ENCODE measurements around the gene TPX2. TPM values are rescaled to one million over a fixed set of nuclear protein-coding genes. Genes with fewer than 3 reads are reported as not detected.

Gene TPX2
- total and polyA plus RNA-seq, 3 experiments from 2014 or later, result 1.1 to 62.7 (median 60.3) TPM

DNA sequence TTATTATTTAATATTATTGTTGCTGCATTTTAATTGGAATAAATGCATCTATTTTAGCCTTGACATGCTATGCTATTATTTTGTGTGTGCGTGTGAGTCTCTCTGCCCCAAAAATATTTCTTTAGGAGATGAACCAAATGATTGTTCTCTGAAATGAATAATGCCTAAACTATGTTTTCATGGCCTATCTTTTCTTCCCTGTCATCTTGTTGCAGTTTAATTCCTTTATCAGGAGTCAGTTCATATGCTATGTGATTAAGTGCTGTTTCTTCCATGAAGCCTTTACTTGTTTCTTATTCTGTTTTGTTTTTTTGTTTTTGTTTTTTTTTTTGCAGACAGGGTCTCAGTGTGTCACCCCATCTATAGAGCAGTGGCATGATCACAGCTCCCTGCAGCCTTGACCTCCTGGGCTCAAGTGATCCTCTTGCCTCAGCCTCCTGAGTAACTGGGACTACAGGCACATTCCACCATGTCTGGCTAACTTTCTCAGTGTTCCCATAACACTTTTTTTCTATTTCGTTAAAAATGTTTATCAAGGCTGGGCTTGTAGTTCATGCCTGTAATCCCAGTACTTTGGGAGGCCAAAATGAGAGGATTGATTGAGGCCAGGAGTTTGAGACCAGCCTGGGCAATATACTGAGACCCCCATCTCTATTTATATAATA lies 25.7 kb downstream of the TPX2 start:
- Mint-ChIP-seq H3K4me1 (peaks cover 2 to 16% (median 5%) of the 10 kb centered on the region in 3 donors), H3K27me3 (no peaks in the 10 kb centered on the region), H3K27ac (peak overlapping the region in 2 of 8 donors; percentile 8 to 69), H3K9me3 (no peaks in the 10 kb centered on the region), H3K4me3 (no peak overlapping the region), H3K36me3 (no peaks in the 10 kb centered on the region)
- H3K9me3 ChIP-seq (ENCODE audit: low read length), result no peaks in the 10 kb centered on the region
- no peak overlapping the region for H3K4me3 ChIP-seq (ENCODE audit: low read length)
- ChIA-PET CTCF (no interaction called here), POLR2A (no interaction called here)
- H3K36me3 ChIP-seq (ENCODE audit: insufficient read depth, low read length), result no peaks in the 10 kb centered on the region
- no peaks in the 10 kb centered on the region for H3K27me3 ChIP-seq (ENCODE audit: insufficient read depth, low read length, poor library complexity, severe bottlenecking)
- no peak overlapping the region for H3K27ac ChIP-seq (ENCODE audit: low read depth, low read length)
- H3K4me1 ChIP-seq (ENCODE audit: insufficient read depth, low read length), result no peaks in the 10 kb centered on the region
- DNase-seq, result no peak

DNA sequence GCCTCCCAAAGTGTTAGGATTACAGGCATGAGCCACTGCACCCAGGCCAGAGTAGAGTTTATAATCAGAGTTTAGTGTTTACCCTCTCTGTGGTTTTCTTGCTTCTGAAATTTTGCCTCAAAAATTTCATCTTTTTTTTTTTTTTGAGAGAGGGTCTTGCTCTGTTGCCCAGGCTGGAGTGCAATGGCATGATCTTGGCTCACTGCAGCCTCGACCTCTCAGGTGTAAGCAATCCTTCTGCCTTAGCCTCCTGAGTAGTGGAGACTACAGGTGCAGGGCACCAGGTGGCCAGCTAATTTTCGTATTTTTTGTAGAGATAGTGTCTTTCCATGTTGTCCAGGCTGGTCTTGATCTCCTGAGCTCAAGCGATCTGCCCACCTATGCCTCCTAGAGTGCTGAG lies 28.7 kb downstream of the TPX2 start:
- peaks cover 14 to 30% (median 21%) of the 10 kb centered on the region in 3 donors for H3K4me1 Mint-ChIP-seq
- CTCF ChIA-PET, result no interaction called here
- Histone ChIP-seq H3K4me1 (ENCODE audit: insufficient read depth, low read length) (no peaks in the 10 kb centered on the region), H3K27me3 (ENCODE audit: insufficient read depth, low read length, poor library complexity, severe bottlenecking) (no peaks in the 10 kb centered on the region), H3K9me3 (ENCODE audit: low read length) (no peaks in the 10 kb centered on the region), H3K4me3 (ENCODE audit: low read length) (no peak overlapping the region), H3K27ac (ENCODE audit: low read depth, low read length) (no peak overlapping the region), H3K36me3 (ENCODE audit: insufficient read depth, low read length) (no peaks in the 10 kb centered on the region)
- DNase-seq, result no peak
- no peaks in the 10 kb centered on the region for H3K9me3 Mint-ChIP-seq
- H3K36me3 Mint-ChIP-seq, result no peaks in the 10 kb centered on the region
- POLR2A ChIA-PET, result no interaction called here
- no peaks in the 10 kb centered on the region for H3K27me3 Mint-ChIP-seq
- H3K27ac Mint-ChIP-seq, result no peak overlapping the region
- H3K4me3 Mint-ChIP-seq, result no peak overlapping the region

DNA sequence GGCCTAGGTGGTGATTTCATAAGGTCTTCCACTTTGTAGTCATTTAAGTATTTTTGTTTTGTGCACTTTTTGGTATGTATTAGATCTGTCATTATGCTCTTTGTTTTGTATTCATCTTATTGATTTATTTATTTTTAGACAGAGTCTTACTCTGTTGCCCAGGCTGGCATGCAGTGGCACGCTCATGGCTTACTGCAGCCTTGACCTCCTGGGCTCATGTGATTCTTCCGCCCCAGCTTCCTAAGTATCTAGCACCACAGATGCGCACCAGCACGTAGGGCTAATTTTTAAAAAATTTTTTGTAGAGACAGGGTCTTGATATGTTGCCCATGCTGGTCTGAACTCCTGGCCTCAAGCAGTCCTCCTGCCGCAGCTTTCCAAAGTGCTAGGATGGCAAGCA lies 30.6 kb downstream of the TPX2 start:
- H3K36me3 Mint-ChIP-seq, result no peaks in the 10 kb centered on the region
- POLR2A ChIA-PET, result no interaction called here
- CTCF ChIA-PET, result no interaction called here

DNA sequence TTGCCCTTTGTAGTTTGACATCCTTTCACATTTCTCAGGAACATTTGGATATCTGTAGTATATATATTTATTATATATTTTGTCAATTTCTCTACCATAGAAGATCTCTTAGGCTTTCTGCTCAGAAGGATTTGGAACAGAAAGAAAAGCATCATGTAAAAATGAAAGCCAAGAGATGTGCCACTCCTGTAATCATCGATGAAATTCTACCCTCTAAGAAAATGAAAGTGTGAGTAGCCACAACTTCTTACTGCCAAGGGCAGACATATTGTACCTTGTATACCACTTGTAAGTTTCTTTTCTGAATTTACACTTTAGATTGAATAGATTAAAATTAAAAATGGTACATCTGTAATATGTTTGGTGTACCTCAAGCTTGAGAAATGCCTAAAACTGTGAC lies 31.2 kb downstream of the TPX2 start:
- H3K36me3 Mint-ChIP-seq, result no peaks in the 10 kb centered on the region
- H3K4me3 Mint-ChIP-seq, result peak overlapping the region; percentile 45 to 78 (median 57)
- POLR2A ChIA-PET, result interaction anchor here (0.5 to 0.6 kb wide), 2 partner anchors 79 to 765 kb away, joined by 3 to 4 read pairs; no protein-coding TSS in a partner anchor
- H3K4me1 Mint-ChIP-seq, result peaks cover 14 to 33% (median 21%) of the 10 kb centered on the region in 3 donors
- DNase-seq, result peak in 1 of 5 donors; percentile 3
- no peaks in the 10 kb centered on the region for H3K9me3 Mint-ChIP-seq
- Histone ChIP-seq H3K27me3 (ENCODE audit: insufficient read depth, low read length, poor library complexity, severe bottlenecking) (no peaks in the 10 kb centered on the region), H3K36me3 (ENCODE audit: insufficient read depth, low read length) (no peaks in the 10 kb centered on the region), H3K4me3 (ENCODE audit: low read length) (no peak overlapping the region), H3K4me1 (ENCODE audit: insufficient read depth, low read length) (no peaks in the 10 kb centered on the region), H3K27ac (ENCODE audit: low read depth, low read length) (no peak overlapping the region), H3K9me3 (ENCODE audit: low read length) (no peaks in the 10 kb centered on the region)
- peak overlapping the region; percentile 10 to 79 (median 50) for H3K27ac Mint-ChIP-seq
- H3K27me3 Mint-ChIP-seq, result no peaks in the 10 kb centered on the region
- CTCF ChIA-PET, result interaction anchor here (0.7 kb wide), 1 partner anchor 208 kb away, joined by 3 read pairs; no protein-coding TSS in a partner anchor

More for the DNA sequence above, 30.6 kb downstream of the TPX2 start:
- H3K4me3 ChIP-seq (ENCODE audit: low read length), result no peak overlapping the region
- peaks cover 14 to 33% (median 21%) of the 10 kb centered on the region in 3 donors for H3K4me1 Mint-ChIP-seq
- H3K27me3 ChIP-seq (ENCODE audit: insufficient read depth, low read length, poor library complexity, severe bottlenecking), result no peaks in the 10 kb centered on the region
- no peak overlapping the region for H3K27ac ChIP-seq (ENCODE audit: low read depth, low read length)
- no peaks in the 10 kb centered on the region for H3K9me3 ChIP-seq (ENCODE audit: low read length)
- H3K4me1 ChIP-seq (ENCODE audit: insufficient read depth, low read length), result no peaks in the 10 kb centered on the region
- H3K9me3 Mint-ChIP-seq, result no peaks in the 10 kb centered on the region
- peak overlapping the region in 5 of 7 donors; percentile 23 to 79 (median 67) for H3K4me3 Mint-ChIP-seq
- no peaks in the 10 kb centered on the region for H3K27me3 Mint-ChIP-seq
- no peaks in the 10 kb centered on the region for H3K36me3 ChIP-seq (ENCODE audit: insufficient read depth, low read length)
- H3K27ac Mint-ChIP-seq, result peak overlapping the region in 3 of 8 donors; percentile 32 to 66 (median 62)
- no peak for DNase-seq

DNA sequence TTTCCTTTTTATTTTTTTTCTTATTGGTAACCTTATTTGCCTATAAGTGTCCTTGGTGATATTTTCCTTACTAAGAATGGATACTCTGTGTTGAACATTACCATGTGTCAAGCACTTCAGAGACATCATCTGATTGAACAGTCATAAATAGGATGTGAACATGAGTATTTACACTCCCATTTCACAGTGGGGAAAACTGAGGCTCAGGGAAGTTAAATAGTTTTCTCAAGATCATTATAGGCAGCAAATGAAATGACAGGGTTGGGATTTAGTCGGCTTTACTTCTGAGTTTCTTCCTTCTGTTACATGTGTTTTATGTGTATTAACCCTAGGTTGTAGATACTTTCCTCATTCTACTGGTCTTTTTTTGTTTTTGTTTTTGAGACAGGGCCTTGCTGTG lies 35.3 kb downstream of the TPX2 start:
- peaks cover 14 to 29% (median 21%) of the 10 kb centered on the region in 3 donors for H3K4me1 Mint-ChIP-seq

DNA sequence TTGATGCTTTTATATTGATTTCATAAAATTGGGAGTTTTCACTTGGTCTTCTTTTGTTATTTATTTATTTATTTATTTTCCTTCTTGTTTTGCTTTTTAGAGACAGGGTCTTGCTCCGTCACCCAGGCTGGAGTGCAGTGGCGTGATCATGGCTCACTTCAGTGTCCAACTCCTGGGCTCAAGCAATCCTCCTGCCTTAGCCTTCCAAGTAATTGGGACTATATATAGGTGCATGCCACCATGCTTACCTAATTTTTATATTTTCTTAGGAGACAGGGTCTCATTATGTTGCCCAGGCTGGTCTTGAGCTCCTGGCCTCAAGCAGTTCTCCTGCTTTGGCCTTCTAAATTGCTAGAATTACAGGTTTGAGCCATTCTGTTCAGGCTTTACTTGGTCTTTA lies 41.7 kb downstream of the TPX2 start:
- H3K9me3 ChIP-seq (ENCODE audit: low read length), result no peaks in the 10 kb centered on the region
- H3K4me3 ChIP-seq (ENCODE audit: low read length), result no peak overlapping the region
- H3K27me3 ChIP-seq (ENCODE audit: insufficient read depth, low read length, poor library complexity, severe bottlenecking), result no peaks in the 10 kb centered on the region
- no peaks in the 10 kb centered on the region for H3K36me3 ChIP-seq (ENCODE audit: insufficient read depth, low read length)
- no peak overlapping the region for H3K27ac ChIP-seq (ENCODE audit: low read depth, low read length)
- H3K4me1 Mint-ChIP-seq, result no peaks in the 10 kb centered on the region
- ChIA-PET CTCF (no interaction called here), POLR2A (no interaction called here)
- H3K27me3 Mint-ChIP-seq, result no peaks in the 10 kb centered on the region
- H3K27ac Mint-ChIP-seq, result no peak overlapping the region
- DNase-seq, result no peak
- no peaks in the 10 kb centered on the region for H3K9me3 Mint-ChIP-seq
- no peak overlapping the region for H3K4me3 Mint-ChIP-seq
- H3K4me1 ChIP-seq (ENCODE audit: insufficient read depth, low read length), result no peaks in the 10 kb centered on the region
- H3K36me3 Mint-ChIP-seq, result no peaks in the 10 kb centered on the region

More for the DNA sequence above, 35.3 kb downstream of the TPX2 start:
- Mint-ChIP-seq H3K27ac (no peak overlapping the region), H3K36me3 (no peaks in the 10 kb centered on the region), H3K27me3 (no peaks in the 10 kb centered on the region), H3K4me3 (no peak overlapping the region), H3K9me3 (no peaks in the 10 kb centered on the region)
- H3K36me3 ChIP-seq (ENCODE audit: insufficient read depth, low read length), result no peaks in the 10 kb centered on the region
- H3K4me1 ChIP-seq (ENCODE audit: insufficient read depth, low read length), result no peaks in the 10 kb centered on the region
- H3K4me3 ChIP-seq (ENCODE audit: low read length), result no peak overlapping the region
- no peak overlapping the region for H3K27ac ChIP-seq (ENCODE audit: low read depth, low read length)
- ChIA-PET POLR2A (no interaction called here), CTCF (no interaction called here)
- no peaks in the 10 kb centered on the region for H3K9me3 ChIP-seq (ENCODE audit: low read length)
- no peak for DNase-seq
- no peaks in the 10 kb centered on the region for H3K27me3 ChIP-seq (ENCODE audit: insufficient read depth, low read length, poor library complexity, severe bottlenecking)

DNA sequence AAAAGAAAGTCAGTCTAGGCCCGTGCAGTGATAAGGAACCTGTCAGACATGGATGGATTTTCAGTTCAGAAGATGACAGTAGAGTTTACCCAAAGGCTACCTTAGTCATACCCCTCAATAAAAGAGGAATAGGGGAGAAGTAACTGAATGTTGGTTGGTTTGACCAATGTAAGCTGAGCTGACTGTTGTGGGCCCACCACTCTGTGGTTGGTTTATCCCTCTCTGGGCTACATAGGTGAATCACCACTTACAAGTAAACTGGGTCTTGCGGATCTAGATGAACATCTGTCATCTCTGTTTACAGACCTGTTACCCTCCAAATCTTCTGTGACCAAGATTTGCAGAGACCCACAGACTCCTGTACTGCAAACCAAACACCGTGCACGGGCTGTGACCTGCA lies 42.9 kb downstream of the TPX2 start:
- H3K27ac ChIP-seq (ENCODE audit: low read depth, low read length), result no peak overlapping the region
- H3K9me3 ChIP-seq (ENCODE audit: low read length), result no peaks in the 10 kb centered on the region
- no peak overlapping the region for H3K4me3 Mint-ChIP-seq
- POLR2A ChIA-PET, result no interaction called here
- H3K36me3 Mint-ChIP-seq, result no peaks in the 10 kb centered on the region
- H3K9me3 Mint-ChIP-seq, result no peaks in the 10 kb centered on the region
- H3K4me3 ChIP-seq (ENCODE audit: low read length), result no peak overlapping the region
- H3K4me1 ChIP-seq (ENCODE audit: insufficient read depth, low read length), result no peaks in the 10 kb centered on the region
- H3K4me1 Mint-ChIP-seq, result no peaks in the 10 kb centered on the region
- CTCF ChIA-PET, result no interaction called here
- H3K27me3 ChIP-seq (ENCODE audit: insufficient read depth, low read length, poor library complexity, severe bottlenecking), result no peaks in the 10 kb centered on the region
- H3K27ac Mint-ChIP-seq, result no peak overlapping the region
- DNase-seq, result no peak
- no peaks in the 10 kb centered on the region for H3K27me3 Mint-ChIP-seq
- H3K36me3 ChIP-seq (ENCODE audit: insufficient read depth, low read length), result no peaks in the 10 kb centered on the region

DNA sequence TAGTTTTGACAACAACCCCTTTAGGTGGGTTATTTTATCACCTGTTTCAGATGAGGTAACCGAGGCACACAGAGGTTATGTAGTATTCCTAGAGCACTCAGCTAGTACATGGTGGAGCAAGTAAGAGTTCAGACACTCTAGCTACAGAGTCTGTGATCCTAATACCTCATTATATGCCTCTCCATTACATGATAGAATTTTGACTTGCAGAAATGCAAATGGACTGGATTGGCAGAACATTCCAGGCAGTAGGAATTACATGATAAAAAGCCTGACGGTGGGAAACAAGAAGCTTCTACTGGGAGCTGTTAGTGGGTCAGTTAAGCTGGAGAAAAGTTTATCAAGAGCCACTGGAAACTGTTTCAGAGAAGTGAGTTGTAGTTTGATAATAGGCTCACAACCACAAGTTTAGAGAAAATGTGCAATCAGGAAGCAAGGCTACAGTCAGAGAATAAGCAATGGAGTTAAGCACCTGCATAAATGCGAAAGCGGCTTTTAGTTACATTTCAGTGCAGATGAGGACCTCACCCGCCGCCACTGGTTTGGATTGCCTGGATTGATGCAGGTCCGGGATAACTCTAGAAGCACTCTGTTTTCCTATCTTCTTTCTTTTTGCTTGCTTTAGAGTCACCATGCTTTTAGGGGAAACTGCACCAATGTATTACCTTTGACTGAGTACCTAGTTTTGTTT lies 45.4 kb downstream of the TPX2 start:
- Histone ChIP-seq H3K27me3 (ENCODE audit: insufficient read depth, low read length, poor library complexity, severe bottlenecking) (no peaks in the 10 kb centered on the region), H3K4me3 (ENCODE audit: low read length) (no peak overlapping the region), H3K9me3 (ENCODE audit: low read length) (no peaks in the 10 kb centered on the region), H3K27ac (ENCODE audit: low read depth, low read length) (no peak overlapping the region), H3K4me1 (ENCODE audit: insufficient read depth, low read length) (no peaks in the 10 kb centered on the region), H3K36me3 (ENCODE audit: insufficient read depth, low read length) (no peaks in the 10 kb centered on the region)
- Mint-ChIP-seq H3K4me1 (no peaks in the 10 kb centered on the region), H3K27ac (no peak overlapping the region), H3K9me3 (no peaks in the 10 kb centered on the region), H3K4me3 (no peak overlapping the region), H3K36me3 (no peaks in the 10 kb centered on the region), H3K27me3 (no peaks in the 10 kb centered on the region)
- ChIA-PET POLR2A (no interaction called here), CTCF (no interaction called here)
- DNase-seq, result no peak
